ENCODE data around the gene SLC46A1. TPM values are rescaled to one million over a fixed set of nuclear protein-coding genes. Genes with fewer than 3 reads are reported as not detected.
"Not testable (repeated sequence)": the region's sequence is repeated elsewhere in the genome, so short reads cannot be mapped to it uniquely, and the experiment has no call there.

SLC46A1 gene
- total RNA-seq (2014; rRNA removed; shearing (Covaris generic)): 1.8 and 2.5 TPM in 2 replicates

DNA sequence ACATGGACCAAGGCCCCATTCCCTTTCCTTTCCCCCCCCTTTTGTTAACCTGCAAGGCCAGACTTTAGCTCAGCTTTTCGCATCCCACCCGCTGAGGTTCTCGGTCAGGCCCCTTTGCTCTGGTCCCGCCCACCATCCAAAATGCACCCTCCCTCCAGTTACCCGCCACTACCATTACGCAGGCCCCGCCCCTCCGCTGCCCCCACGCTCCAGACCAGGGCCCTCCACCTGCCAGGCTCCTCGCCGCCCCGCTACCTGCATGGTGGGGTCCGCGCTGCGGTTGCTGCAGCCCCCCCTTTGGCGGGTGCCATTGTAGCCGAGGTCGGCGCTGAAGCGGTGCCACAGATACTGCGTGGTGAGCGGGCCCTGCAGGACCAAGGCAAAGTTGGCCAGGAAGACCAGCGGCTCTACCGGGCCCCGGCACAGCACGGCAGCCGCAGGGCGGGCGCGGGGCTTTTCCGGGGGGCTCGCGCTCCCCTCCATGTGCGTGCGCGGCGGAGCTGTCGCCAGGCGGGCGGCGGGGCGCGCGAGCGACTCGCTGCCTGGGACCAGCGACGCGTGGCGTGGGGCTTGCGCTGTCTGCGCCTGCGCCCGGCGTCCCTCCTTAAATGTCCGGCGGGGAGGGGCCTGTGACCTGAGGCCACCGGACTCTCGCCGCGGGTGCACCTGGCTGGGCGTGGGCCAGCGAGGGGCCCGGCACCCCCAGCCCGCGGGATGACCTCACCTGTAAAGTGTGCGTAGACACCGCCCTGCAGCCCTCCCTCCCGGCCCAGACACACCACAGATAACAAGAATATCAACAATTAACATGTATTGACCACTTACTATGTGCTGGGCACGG lies at the start of gene SLC46A1:
TSS of gene SLC46A1 (minus strand) at position 581 of the 841 bp plus-strand sequence. CDS start at position 483, 98 bp downstream.
- Histone ChIP-seq H3K27ac (no peak within 1 kb of the TSS), H3K4me3 (peak within 1 kb of the TSS; percentile 48), H3K27me3 (replicated peaks) (peaks cover 13% of the 10 kb centered on the region), H3K36me3 (no peaks in the 10 kb centered on the region), H3K9me3 (replicated peaks) (no peaks in the 10 kb centered on the region), H3K4me1 (replicated peaks) (peaks cover 9% of the 10 kb centered on the region)
- peak in 1 of 2 experiments; percentile 16 for DNase-seq (ENCODE audit: low read depth in 1 of 2, low spot score in 2 of 2)

DNA sequence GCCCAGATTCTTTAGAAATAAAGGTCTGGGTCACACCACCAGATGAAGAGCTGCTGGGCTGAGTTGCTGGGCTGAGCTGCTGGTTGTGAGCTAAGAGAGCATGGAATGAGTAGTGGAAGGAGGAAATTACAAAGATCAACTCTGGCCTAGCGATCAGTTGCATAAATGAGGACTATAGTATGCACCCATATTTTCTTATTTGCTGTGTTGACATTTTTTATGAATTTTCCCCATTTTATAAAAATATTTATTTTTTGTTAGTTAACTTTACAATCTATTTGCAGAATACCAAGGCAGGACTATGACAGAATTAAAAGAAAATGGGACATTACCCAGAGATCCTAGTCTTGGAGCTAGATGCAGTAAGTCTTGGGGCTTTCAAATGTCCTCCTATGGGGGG lies 43.8 kb upstream of the SLC46A1 start:
- Histone ChIP-seq H3K4me3 (no peak overlapping the region), H3K9me3 (replicated peaks) (no peaks in the 10 kb centered on the region; the same call in 1 of the 2 replicates), H3K4me1 (replicated peaks) (no peaks in the 10 kb centered on the region), H3K27ac (no peak overlapping the region), H3K27me3 (replicated peaks) (peaks cover 28% of the 10 kb centered on the region), H3K36me3 (no peaks in the 10 kb centered on the region)
- no peak for DNase-seq (ENCODE audit: low read depth in 1 of 2, low spot score in 2 of 2)

- no peak for DNase-seq (ENCODE audit: low read depth in 1 of 2, low spot score in 2 of 2)
- no peak overlapping the region for H3K4me3 ChIP-seq
- H3K27ac ChIP-seq: no peak overlapping the region
- H3K27me3 ChIP-seq (replicated peaks): peaks cover 22% of the 10 kb centered on the region
- no peaks in the 10 kb centered on the region for H3K4me1 ChIP-seq (replicated peaks)
- H3K36me3 ChIP-seq: no peaks in the 10 kb centered on the region
- no peaks in the 10 kb centered on the region; the same call in 1 of the 2 replicates for H3K9me3 ChIP-seq (replicated peaks)
These were observed 41.4 kb upstream of the SLC46A1 start for GRCh38 chr17:28447396-28447760.

GRCh38 chr17:28446716-28447395 lies 40.8 kb upstream of the SLC46A1 start:
- no peak overlapping the region for H3K27ac ChIP-seq
- no peak for DNase-seq (ENCODE audit: low read depth in 1 of 2, low spot score in 2 of 2)
- peaks cover 19% of the 10 kb centered on the region for H3K27me3 ChIP-seq (replicated peaks)
- no peak overlapping the region for H3K4me3 ChIP-seq
- no peaks in the 10 kb centered on the region for H3K9me3 ChIP-seq (replicated peaks)
- no peaks in the 10 kb centered on the region for H3K36me3 ChIP-seq
- H3K4me1 ChIP-seq (replicated peaks): no peaks in the 10 kb centered on the region

DNA sequence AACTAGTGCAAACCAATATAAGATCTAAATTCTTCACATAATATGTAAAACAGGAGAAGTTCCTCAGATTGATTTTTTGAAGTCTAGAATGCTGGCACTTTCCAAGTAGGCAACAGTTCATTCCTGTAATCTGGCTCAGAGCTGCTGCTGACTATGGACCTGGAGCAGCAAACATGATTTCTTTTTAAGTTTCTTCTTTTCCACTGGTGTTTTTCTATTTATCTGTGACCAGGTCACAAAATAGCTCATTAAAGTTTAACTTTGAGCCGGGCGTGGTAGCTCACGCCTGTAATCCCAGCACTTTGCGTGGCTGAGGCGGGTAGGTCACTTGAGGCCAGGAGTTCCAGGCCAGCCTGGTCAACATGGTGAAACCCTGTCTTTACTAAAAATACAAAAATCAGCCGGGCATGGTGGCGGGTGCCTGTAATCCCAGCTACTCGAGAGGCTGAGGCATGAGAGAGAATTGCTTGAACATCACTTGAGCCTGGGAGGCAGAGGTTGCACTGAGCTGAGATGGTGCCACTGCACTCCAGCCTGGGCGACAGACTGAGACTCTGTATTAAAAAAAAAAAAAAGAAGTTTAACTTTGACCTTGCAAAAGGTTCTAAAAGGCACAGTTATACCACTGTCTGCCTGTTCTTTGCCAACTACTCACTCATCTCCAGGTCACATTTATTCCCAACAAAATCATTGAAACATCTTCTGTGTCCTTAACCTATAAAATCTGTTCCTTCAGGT lies 38.1 kb upstream of the SLC46A1 start:
- H3K27ac ChIP-seq: no peak overlapping the region
- peaks cover 14% of the 10 kb centered on the region for H3K27me3 ChIP-seq (replicated peaks)
- H3K4me1 ChIP-seq (replicated peaks): no peaks in the 10 kb centered on the region
- no peaks in the 10 kb centered on the region for H3K36me3 ChIP-seq
- no peak overlapping the region for H3K4me3 ChIP-seq
- DNase-seq (ENCODE audit: low read depth in 1 of 2, low spot score in 2 of 2): no peak
- no peaks in the 10 kb centered on the region for H3K9me3 ChIP-seq (replicated peaks)

DNA sequence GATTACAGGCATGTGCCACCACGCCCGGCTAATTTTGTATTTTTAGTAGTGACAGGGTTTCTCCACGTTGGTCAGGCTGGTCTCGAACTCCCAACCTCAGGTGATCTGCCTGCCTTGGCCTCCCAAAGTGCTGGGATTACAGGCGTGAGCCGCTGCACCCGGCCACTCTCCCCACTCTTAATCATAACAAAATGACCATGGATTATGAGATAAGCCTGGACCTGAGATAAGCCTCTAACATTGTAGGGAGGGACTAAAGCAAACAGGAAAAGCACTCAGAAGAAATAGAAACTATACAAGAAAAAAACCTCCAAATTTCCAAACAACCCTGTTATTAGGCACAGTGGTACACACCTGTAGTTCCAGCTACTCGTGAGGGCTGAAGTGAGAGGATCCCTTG lies 28.3 kb upstream of the SLC46A1 start:
- H3K27me3 ChIP-seq (replicated peaks); H3K4me1 ChIP-seq (replicated peaks); H3K36me3 ChIP-seq; H3K9me3 ChIP-seq (replicated peaks); H3K4me3 ChIP-seq; H3K27ac ChIP-seq; DNase-seq (ENCODE audit: low read depth in 1 of 2, low spot score in 2 of 2): not testable (repeated sequence)

- no peaks in the 10 kb centered on the region for H3K36me3 ChIP-seq
- H3K4me1 ChIP-seq (replicated peaks): no peaks in the 10 kb centered on the region
- no peaks in the 10 kb centered on the region for H3K9me3 ChIP-seq (replicated peaks)
- DNase-seq (ENCODE audit: low read depth in 1 of 2, low spot score in 2 of 2): no peak
- no peak overlapping the region for H3K4me3 ChIP-seq
- H3K27me3 ChIP-seq (replicated peaks): peaks cover 7% of the 10 kb centered on the region; the same call in 1 of the 2 replicates
- H3K27ac ChIP-seq: no peak overlapping the region
These were observed 27.7 kb upstream of the SLC46A1 start for GRCh38 chr17:28433721-28434120.

DNA sequence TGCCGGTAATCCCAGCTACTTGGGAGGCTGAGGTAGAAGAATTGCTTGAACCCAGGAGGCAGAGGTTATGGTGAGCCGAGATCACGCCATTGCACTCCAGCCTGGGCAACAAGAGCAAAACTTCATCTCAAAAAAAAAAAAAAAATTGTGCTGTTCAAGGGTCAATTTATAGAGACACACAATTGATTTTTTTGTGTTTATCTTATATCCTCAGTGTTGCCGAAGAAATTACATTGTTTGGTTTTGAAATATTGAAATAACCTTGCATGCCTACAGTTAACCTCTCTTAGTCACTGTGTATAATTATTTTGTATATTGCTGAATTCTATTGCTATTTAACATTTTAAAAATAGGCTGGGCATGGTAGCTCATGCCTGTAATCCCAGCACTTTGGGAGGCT lies 22.0 kb upstream of the SLC46A1 start:
- H3K9me3 ChIP-seq (replicated peaks); H3K4me3 ChIP-seq; H3K27me3 ChIP-seq (replicated peaks); DNase-seq (ENCODE audit: low read depth in 1 of 2, low spot score in 2 of 2); H3K4me1 ChIP-seq (replicated peaks); H3K36me3 ChIP-seq; H3K27ac ChIP-seq: not testable (repeated sequence)

- peaks cover 7% of the 10 kb centered on the region; the same call in 1 of the 2 replicates for H3K27me3 ChIP-seq (replicated peaks)
- no peak overlapping the region for H3K4me3 ChIP-seq
- H3K27ac ChIP-seq: no peak overlapping the region
- H3K36me3 ChIP-seq: no peaks in the 10 kb centered on the region
- no peaks in the 10 kb centered on the region for H3K9me3 ChIP-seq (replicated peaks)
- no peak for DNase-seq (ENCODE audit: low read depth in 1 of 2, low spot score in 2 of 2)
- H3K4me1 ChIP-seq (replicated peaks): no peaks in the 10 kb centered on the region
These were observed 21.4 kb upstream of the SLC46A1 start for GRCh38 chr17:28427371-28427770.

- Histone ChIP-seq H3K4me1 (replicated peaks) (no peaks in the 10 kb centered on the region), H3K36me3 (no peaks in the 10 kb centered on the region), H3K9me3 (replicated peaks) (no peaks in the 10 kb centered on the region), H3K27me3 (replicated peaks) (peaks cover 4% of the 10 kb centered on the region; the same call in 1 of the 2 replicates), H3K27ac (no peak overlapping the region), H3K4me3 (no peak overlapping the region)
- peak in 1 of 2 experiments; percentile 25 for DNase-seq (ENCODE audit: low read depth in 1 of 2, low spot score in 2 of 2)
These were observed 20.1 kb upstream of the SLC46A1 start for GRCh38 chr17:28426081-28426519.

DNA sequence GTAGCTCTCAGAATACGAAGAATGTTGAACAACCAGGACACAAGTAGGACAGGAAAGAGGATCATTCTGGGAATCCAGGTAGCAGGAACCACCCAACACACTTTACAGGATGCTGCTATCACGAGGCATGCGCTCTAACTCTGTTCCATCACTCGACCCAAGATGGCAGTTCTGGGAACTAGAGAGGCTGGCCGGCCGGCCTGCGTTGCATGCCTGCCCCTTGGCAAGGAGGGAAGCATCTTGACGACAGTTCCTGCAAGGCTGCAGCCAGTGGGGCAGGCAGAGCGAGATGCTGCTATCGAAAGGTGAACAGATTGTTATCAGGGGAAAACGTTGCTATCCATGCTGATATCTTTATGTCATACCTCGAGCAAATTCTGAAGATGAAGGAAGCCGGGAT lies 19.2 kb upstream of the SLC46A1 start:
- Histone ChIP-seq H3K27ac (no peak overlapping the region), H3K27me3 (replicated peaks) (no peaks in the 10 kb centered on the region), H3K9me3 (replicated peaks) (no peaks in the 10 kb centered on the region), H3K4me1 (replicated peaks) (no peaks in the 10 kb centered on the region), H3K4me3 (no peak overlapping the region), H3K36me3 (no peaks in the 10 kb centered on the region)
- no peak for DNase-seq (ENCODE audit: low read depth in 1 of 2, low spot score in 2 of 2)

DNA sequence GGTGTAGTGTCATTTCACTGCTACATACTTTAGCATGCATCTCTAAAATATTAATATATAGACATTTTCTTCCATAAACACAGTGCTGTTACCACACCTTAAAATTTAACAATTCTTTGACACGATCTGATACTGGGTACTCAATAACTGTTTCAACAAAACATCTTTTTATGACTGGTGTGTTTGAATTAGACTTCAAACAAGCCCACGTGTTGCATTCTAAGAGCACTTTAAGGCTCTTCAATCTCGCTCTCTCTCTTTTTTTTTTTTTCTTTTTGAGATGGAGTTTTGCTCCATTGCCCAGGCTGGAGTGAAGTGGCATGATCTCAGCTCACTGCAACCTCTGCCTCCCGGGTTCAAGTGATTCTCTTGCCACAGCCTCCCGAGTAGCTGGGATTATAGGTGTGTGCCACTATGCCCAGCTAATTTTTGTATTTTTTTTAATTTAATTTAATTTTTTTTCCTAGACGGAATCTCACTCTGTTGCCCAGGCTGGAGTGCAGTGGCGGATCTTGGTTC lies 15.8 kb upstream of the SLC46A1 start:
- H3K27me3 ChIP-seq (replicated peaks): no peaks in the 10 kb centered on the region
- no peaks in the 10 kb centered on the region for H3K36me3 ChIP-seq
- H3K4me1 ChIP-seq (replicated peaks): no peaks in the 10 kb centered on the region
- no peak overlapping the region for H3K27ac ChIP-seq
- H3K4me3 ChIP-seq: no peak overlapping the region
- no peaks in the 10 kb centered on the region for H3K9me3 ChIP-seq (replicated peaks)
- no peak for DNase-seq (ENCODE audit: low read depth in 1 of 2, low spot score in 2 of 2)

DNA sequence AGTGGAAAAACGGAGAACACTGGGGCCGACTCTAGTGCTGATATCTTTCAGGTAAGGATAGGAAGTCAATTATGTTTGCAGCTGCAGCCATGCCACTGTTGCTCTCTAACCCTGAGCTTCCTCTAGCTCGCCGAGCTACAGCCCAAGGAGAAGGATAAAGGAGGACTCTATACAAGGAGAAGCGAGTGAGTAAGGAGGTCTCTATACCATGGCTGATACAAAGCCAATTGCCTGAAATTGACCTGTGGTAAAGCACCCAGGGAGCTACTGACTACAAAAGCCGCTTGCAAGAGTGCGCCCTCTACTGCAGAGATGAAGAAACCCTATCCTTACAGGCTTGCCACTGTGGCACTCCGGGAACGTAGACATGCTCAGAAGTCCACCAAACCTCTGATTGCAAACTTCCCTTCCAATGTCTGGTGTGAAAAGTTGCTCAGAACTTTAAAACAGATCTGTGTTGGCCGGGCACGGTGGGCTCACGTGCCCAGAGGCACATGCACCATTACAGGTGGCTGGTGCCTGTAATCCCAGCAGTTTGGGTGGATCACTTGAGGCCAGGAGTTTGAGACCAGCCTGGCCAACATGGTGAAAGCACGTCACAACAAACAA lies 10.8 kb upstream of the SLC46A1 start:
- Histone ChIP-seq H3K4me3 (no peak overlapping the region), H3K9me3 (replicated peaks) (no peaks in the 10 kb centered on the region), H3K27me3 (replicated peaks) (peaks cover 7% of the 10 kb centered on the region; the same call in 1 of the 2 replicates), H3K27ac (no peak overlapping the region), H3K36me3 (no peaks in the 10 kb centered on the region), H3K4me1 (replicated peaks) (no peaks in the 10 kb centered on the region)
- DNase-seq (ENCODE audit: low read depth in 1 of 2, low spot score in 2 of 2): peak in 1 of 2 experiments; percentile 34

Measured in SJSA1 (cell line).